HepG2 (cell line): ENCODE results near the gene SLC22A7. TPM values are rescaled to one million over a fixed set of nuclear protein-coding genes. Genes with fewer than 3 reads are reported as not detected.

Experiments used
- ARID3A ChIP-seq: IDR thresholded peaks from 2 replicates; pipeline ENCODE4 v1.6.1; 2012; ENCODE audit warnings: low read depth, low read length, improper control_type of control experiment
- ASH2L ChIP-seq: fragments of 300-600, 200-600 bp; sonication (generic); IDR thresholded peaks from 2 replicates; pipeline ENCODE4 v1.7.0; 2017; ENCODE audit warnings: low read depth, mild to moderate bottlenecking, moderate library complexity, mixed read lengths, low read length; ENCODE audit not compliant: insufficient read length
- IKZF4 ChIP-seq: sonication (generic); formaldehyde crosslinking; IDR thresholded peaks from 2 replicates; pipeline ENCODE4 v1.5.1; 2020; ENCODE audit warnings: borderline replicate concordance, mild to moderate bottlenecking, low read depth, missing genetic modification reagents; ENCODE audit errors: not compliant biosample characterization
- JUND ChIP-seq: sonication (generic); formaldehyde crosslinking; IDR thresholded peaks from 2 replicates; pipeline ENCODE4 v1.8.0; 2022; ENCODE audit warnings: mild to moderate bottlenecking, missing genetic modification reagents
- RBM39 ChIP-seq: fragments of 200-400 bp; formaldehyde crosslinking; IDR thresholded peaks from one replicate; pipeline ENCODE4 v1.6.1; 2018; ENCODE audit warnings: antibody characterized with exemption, mild to moderate bottlenecking, low read depth, low read length; ENCODE audit not compliant: poor library complexity, severe bottlenecking
- RXRA ChIP-seq: sonication (generic); formaldehyde crosslinking; IDR thresholded peaks from 2 replicates; pipeline ENCODE4 v1.5.1; 2020; ENCODE audit warnings: missing genetic modification reagents
- SAFB2 ChIP-seq: sonication (generic); formaldehyde crosslinking; IDR thresholded peaks from 2 replicates; pipeline ENCODE4 v1.5.1; 2020; ENCODE audit warnings: missing genetic modification reagents, low read depth, mild to moderate bottlenecking, borderline replicate concordance
- SP1 ChIP-seq, 2 experiments: fragments of 450-650 bp in 1 of 2; sonication (generic) in 1 of 2; formaldehyde crosslinking in 1 of 2; IDR thresholded peaks; 2 replicates each; pipeline versions ENCODE4 v1.4.0 to v1.6.1; 2016 to 2020; ENCODE audit warnings: missing genetic modification reagents in 1 of 2
- SP2 ChIP-seq: sonication (generic); formaldehyde crosslinking; IDR thresholded peaks from 2 replicates; pipeline ENCODE4 v1.5.1; 2020; ENCODE audit warnings: mild to moderate bottlenecking, missing genetic modification reagents
- SRF ChIP-seq: IDR thresholded peaks from 2 replicates; pipeline ENCODE4 v1.6.1; 2011; ENCODE audit warnings: mild to moderate bottlenecking, low read depth, low read length, moderate library complexity
- ZNF207 ChIP-seq: fragments of 450-650 bp; IDR thresholded peaks from 2 replicates; pipeline ENCODE4 v1.6.1; 2016; ENCODE audit warnings: antibody characterized with exemption, borderline replicate concordance
- ZNF276 ChIP-seq: sonication (generic); formaldehyde crosslinking; IDR thresholded peaks from 2 replicates; pipeline ENCODE4 v1.4.0; 2020; ENCODE audit warnings: mild to moderate bottlenecking, low read depth, missing genetic modification reagents
- ZNF614 ChIP-seq: IDR thresholded peaks from 2 replicates; pipeline ENCODE4 v1.6.1; 2018; ENCODE audit warnings: missing biosample characterization, missing genetic modification reagents, inconsistent platforms, borderline replicate concordance
- ZNF646 ChIP-seq: sonication (generic); formaldehyde crosslinking; IDR thresholded peaks from 2 replicates; pipeline ENCODE4 v1.9.0; 2021; ENCODE audit warnings: mild to moderate bottlenecking, missing genetic modification reagents
- polyA plus RNA-seq, 8 experiments: library from polyadenylated mRNA; depleted of rRNA in 3 of 8; stranded (reverse) in 7 of 8; unstranded in 1 of 8; fragments of >200 nt; fragmentation: Illumina TruSeq in 4 of 8; extraction: Trizol in 4 of 8; gene quantifications; 2 replicates each; pipeline versions ENCODE4 v1.2.1 to v1.2.3, GENCODE V29; 2011 to 2016; ENCODE audit warnings: low read depth in 4 of 8, missing spikeins in 1 of 8, mixed read lengths in 1 of 8; ENCODE audit not compliant: insufficient read depth in 1 of 8
- total RNA-seq, 5 experiments: library from RNA; depleted of rRNA; stranded (reverse); fragments of >200 nt; fragmentation: Illumina TruSeq; extraction: Trizol; gene quantifications; 2 replicates each; pipeline ENCODE4 v1.2.3, GENCODE V29; 2016; ENCODE audit warnings: low read depth in 1 of 5

Gene SLC22A7
- total and polyA plus RNA-seq, 2 of the 13 experiments (the other 11 are each of a cell fraction or from before 2014, with no cell fraction given): 5.3 to 22.6 TPM

GRCh38 chr6:43277643-43278523 is 20.2 kb upstream of the SLC22A7 start (continued):
- no peak; the same call in 1 of the 2 replicates for TF ChIP-seq ZNF646 (CRISPR knock-in tag)
- peak; percentile 54 for TF ChIP-seq IKZF4 (CRISPR knock-in tag)
- no peak for TF ChIP-seq ZNF276 (CRISPR knock-in tag)
- no peak for TF ChIP-seq SP2 (CRISPR knock-in tag)
- TF ChIP-seq ASH2L: no peak
- no peak for TF ChIP-seq SP1 (IDR thresholded peaks at IDR 0.05)
- peak; percentile 17 for TF ChIP-seq SP1 (CRISPR knock-in tag; IDR thresholded peaks at IDR 0.05)
- peak; percentile 81 for TF ChIP-seq RXRA (CRISPR knock-in tag)
- no peak for TF ChIP-seq RBM39
- TF ChIP-seq SAFB2: no peak; the same call in none of the 2 replicates
- TF ChIP-seq SRF: peak; percentile 77
- no peak for TF ChIP-seq JUND (CRISPR knock-in tag)
- TF ChIP-seq ZNF207: no peak
- no peak; the same call in 1 of the 2 replicates for TF ChIP-seq ZNF614
- TF ChIP-seq ARID3A: no peak
